LoVo (cell line): ENCODE results near the gene CST3.
"Not testable (repeated sequence)": the region's sequence is repeated elsewhere in the genome, so short reads cannot be mapped to it uniquely, and the experiment has no call there.

Experiments
- DNase-seq: peaks from one replicate; pipeline ENCODE4 v3.0.0-alpha.2; 2016; ENCODE audit warnings: low spot score

The CST3 gene

GRCh38 chr20:23662276-23662870 lies 24.6 kb upstream of the CST3 start:
- no peak for DNase-seq

GRCh38 chr20:23661002-23661429 lies 23.3 kb upstream of the CST3 start:
- DNase-seq = no peak

DNA sequence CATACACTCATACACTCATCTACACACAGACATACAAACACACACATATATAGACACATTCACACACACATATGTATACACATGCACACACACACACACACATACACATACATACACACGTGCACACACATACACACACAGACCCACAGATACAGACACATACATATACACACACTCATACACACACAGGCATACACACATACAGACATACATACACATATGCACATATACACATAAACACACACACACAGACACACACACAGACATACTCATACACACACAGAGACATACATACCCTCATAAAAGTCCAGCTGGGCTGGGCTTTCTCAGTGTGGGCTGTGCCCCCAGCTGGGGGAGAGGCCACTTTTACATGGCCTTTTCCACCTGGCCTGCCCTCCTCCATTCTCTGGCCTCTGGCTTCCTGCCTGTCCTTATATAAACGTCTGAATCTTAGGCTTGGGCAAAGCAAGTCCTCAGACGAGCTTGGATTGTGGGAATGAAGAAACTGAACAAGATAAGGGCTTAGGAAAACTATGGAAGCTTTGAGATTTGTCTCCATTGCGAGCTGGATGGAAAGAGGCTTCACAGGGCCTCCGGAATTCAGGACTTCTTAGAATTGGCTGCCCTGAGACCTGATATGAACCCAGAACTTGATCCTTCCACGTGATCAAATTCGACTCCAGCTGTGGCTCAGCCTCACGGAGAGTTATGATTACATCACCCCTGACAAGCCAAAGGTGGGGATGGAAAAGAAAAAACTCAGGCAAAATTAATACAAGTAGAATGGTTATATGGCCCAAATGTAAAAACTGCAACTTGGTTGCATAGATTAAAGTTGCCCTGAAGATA lies 22.5 kb upstream of the CST3 start:
- DNase-seq = no peak

DNA sequence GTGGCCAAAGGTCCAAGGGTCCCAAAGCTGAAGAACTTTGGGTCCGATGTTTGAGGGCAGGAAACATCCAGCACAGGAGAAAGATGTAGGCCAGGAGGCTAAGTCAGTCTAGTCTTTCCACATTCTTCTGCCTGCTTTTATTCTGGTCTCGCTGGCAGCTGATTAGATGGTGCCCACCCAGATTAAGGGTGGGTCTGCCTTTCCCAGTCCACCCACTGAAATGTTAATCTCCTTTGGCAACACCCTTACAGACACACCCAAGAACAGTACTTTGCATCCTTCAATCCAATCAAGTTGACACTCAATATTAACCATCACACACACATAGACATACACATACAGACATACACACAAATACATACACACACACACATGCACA lies 21.8 kb upstream of the CST3 start:
- not testable (repeated sequence) for DNase-seq

DNA sequence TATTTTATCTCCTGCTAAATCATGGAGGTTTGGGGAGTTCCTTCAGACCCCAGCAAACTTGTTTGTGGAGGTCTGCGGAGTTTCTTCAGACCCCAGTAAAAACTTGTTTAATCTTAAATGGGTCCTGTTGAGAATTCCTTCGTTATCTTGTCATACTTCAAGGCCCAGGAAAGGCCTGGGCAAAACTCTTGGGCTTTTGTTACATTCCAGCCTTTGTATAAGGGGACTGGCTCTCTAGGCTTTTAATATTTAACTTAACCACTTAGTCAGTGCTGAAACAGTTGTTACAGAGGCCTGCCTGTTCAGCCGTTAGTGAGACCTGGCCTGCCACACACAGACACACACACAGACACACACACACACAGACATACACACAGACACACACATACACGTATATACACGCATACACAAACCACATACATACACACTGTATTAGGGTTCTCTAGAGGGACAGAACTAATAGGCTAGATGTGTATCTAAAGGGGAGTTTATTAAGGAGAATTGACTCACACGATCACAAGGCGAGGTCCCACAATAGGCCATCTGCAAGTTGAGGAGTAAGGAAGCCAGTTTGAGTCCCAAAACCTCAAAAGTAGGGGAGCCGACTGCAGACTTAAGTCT lies 21.3 kb upstream of the CST3 start:
- no peak for DNase-seq

DNA sequence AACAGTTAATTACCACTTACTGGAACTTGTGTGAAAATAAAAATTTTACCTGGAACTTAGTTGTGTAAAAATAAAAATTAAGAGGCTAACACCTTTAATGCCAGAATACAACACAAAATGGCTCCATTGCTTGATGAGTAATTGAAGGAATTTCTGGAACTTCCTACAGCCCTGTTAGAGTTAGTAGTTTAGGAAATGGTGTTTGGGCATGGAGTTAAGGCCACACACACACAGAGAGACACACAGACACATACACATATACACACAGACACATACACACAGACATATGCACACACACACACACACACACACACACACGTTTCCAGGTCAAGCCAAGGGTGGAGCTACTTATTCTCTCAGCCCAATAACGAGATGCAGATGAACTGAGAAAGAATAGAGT lies 20.6 kb upstream of the CST3 start:
- no peak for DNase-seq

GRCh38 chr20:23657202-23657601 lies 19.4 kb upstream of the CST3 start:
- DNase-seq = no peak

- DNase-seq = no peak
These were observed 18.6 kb upstream of the CST3 start for GRCh38 chr20:23656372-23656771.

GRCh38 chr20:23655491-23656211 lies 17.9 kb upstream of the CST3 start:
- DNase-seq = no peak

- DNase-seq = no peak
These were observed 17.0 kb upstream of the CST3 start for GRCh38 chr20:23654717-23655116.

DNA sequence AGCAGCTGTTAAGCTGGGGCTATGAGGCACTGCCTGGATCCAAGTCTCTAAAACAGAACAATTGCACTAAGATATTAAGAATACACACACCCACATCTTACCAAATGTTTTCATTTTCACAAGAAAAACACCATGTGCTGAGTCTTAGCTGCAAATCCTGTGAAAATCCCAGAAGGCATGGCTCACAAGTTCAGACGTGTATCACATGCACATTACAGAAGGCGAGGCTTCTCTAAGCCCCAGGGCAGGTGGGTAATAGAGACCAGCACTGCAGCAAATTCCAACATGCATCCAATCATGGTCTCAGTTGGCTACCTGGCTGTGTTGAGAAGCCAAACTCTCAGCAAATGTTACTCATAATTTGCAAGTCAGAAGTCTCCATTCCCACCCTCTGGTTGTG lies 16.2 kb upstream of the CST3 start:
- no peak for DNase-seq

GRCh38 chr20:23653400-23653938 lies 15.7 kb upstream of the CST3 start:
- no peak for DNase-seq

DNA sequence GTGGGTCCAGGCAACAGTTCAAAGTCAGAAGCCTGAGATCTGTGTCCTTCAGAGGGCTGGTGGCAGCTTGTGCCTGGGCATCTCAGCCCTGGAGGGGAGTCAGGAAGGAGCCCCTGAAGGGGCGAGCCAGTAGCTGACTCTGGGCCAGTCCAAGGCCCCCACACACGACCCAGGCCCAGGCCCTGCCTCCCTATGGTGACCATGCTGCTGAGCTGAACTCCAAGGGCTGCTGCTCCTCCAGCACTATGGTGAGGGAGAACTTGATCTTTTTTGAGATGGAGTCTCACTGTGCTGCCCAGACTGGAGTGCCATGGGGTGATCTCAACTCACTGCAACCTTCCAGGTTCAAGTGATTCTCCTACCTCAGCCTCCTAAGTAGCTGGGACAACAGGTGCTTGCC lies 15.2 kb upstream of the CST3 start:
- no peak for DNase-seq

DNA sequence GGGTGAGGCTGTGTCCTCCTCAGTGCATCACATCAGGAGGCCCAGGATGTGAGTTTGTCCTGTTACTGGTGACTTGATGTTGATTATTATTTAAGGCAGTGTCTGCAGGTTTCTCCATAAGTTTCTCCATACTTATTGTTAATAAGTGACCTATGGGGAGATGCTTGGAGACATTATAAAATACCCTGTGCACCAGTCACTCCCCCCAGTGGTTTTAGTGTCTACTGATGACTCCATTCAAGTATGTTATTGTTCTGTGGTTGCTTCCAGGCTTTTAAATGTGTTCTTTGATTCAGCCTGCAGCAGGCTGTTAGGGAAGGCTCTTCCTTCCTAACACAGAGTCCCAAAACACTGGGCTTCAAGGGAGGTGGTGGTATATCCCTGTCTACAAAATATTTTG lies 14.6 kb upstream of the CST3 start:
- no peak for DNase-seq

DNA sequence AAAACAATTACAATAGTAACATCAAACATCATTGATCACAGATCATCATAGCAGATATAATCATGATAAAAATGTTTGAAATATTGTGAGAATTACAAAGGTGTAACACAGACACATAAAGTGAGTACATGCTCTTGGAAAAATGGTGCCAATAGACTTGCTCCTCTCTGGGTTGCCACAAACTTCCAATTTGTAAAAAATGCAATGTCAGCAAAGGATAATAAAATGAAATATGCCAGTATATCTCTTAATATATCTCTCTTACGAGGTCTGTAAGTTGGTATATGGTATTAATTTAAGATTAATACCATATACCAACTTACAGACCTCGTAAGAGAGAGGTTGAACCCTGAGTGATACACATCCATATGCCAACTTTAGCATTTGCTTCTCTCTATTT lies 13.4 kb upstream of the CST3 start:
- DNase-seq = no peak

DNA sequence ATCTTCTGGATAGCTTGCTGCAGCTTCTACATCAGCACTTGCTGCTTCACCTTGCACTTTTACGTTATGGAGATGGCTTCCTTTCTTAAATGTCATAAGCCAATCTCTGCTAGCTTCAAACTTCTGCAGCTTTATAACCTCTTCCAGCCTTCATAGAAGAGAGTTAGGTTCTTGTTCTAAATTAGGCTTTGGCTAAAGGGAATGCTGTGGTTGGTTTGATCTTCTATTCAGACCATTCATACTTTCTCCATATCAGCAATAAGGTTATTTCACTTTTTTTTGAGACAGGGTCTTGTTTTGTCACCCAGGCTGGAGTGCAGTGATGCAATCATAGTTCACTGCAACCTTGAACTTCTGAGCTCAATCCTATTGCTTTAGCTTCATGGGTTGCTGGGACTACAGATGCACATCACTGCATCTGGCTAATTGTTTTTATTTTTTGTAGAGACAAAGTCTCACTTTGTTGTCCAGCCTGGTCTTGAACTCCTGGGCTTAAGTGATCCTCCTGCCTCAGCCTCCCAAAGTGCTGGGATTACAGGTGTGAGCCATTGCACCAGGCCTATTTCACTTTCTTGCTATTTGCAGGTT lies 12.2 kb upstream of the CST3 start:
- no peak for DNase-seq

DNA sequence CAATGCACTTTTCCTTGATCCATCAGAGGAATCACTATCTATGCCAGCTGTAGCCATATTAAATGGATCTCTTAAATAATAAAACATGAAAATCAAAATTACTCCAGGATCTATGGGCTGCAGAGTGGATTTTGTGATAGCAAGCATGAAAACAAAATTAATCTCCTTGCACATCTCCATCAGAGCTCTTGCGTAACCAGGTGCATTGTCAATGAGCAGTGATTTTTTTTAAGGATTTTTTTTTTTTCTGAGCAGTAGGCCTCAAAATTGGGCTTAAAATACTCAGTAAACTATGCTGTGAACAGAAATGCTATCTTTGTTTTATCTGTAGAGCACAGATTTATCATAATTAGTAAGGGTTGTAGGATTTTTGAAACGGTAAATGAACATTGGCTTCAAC lies 11.5 kb upstream of the CST3 start:
- no peak for DNase-seq

- no peak for DNase-seq
These were observed 9.6 kb upstream of the CST3 start for GRCh38 chr20:23647346-23647745.

- no peak for DNase-seq
These were observed 8.5 kb upstream of the CST3 start for GRCh38 chr20:23646106-23646873.

DNA sequence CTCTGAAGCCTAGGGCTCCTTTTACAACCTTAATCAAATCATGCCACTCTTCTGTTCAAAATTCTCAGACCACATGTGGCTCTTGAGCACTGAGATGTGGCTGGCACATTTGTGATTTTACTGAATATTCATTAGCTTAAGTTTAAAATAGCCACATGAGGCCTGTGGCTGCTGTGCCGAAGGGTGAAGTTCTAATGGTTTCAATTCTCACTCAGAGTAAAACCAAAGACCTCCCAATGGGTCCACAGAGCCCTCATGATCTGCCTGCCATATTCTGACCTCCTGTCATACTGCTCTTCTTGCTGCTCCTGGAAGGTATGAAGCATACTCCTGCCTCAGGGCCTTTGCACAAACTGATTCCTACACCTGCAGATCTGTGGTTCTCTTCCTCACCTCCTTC lies 7.8 kb upstream of the CST3 start:
- DNase-seq = no peak

GRCh38 chr20:23644164-23644563 lies 6.4 kb upstream of the CST3 start:
- DNase-seq = no peak
